Heart left ventricle (tissue), 13 donors: ENCODE results near the gene SDS.

Experiments
- CTCF ChIP-seq, 12 donors: fragments of 200-600 bp; sonication (generic) in 4 of 12; IDR thresholded peaks; one replicate each; pipeline versions ENCODE4 v1.5.0 to v1.8.0; 2018 to 2022; ENCODE audit warnings: antibody characterized with exemption in 12 of 12, mild to moderate bottlenecking in 5 of 12
- POLR2A ChIP-seq, 2 donors: fragments of 450-650 bp; IDR thresholded peaks; one replicate each; pipeline ENCODE4 v1.6.1; 2017; ENCODE audit warnings: antibody characterized with exemption in 2 of 2, mild to moderate bottlenecking in 2 of 2, moderate library complexity in 2 of 2
- donor health status: ischemic (EF 13 %, LVEDD 7.1; RV severe dilation, severe dysfunction).
- donor health status: DM: no; HTN: yes; CAD: no.
- donor health status: DM: no; HTN: no; CAD: no.
- donor health status: ischemic (EF 25% LVEDD 6.9; RV normal size, moderate dysfunction).
- donor health status: ischemic (EF 25% LVEDD 5.7; RV mildly dilated, moderate dysfunction).
- donor health status: ischemic (EF 35%, LVEDD 5.7; RV mildly dilated, moderate dysfunction).
- donor health status: nonischemic (EF 11% LVEDD 7.7; RV severe dilation, severe dysfunction).
- donor health status: DM: yes; HTN: yes; CAD: no.
- donor health status: PGD.
- donor health status: ischemic (EF 29% LVEDD 5.4; RV normal size, mild dysfunction).
- donor health status: nonischemic (EF 23%, LVEDD 6.1; RV moderate dilation, normal function).

DNA sequence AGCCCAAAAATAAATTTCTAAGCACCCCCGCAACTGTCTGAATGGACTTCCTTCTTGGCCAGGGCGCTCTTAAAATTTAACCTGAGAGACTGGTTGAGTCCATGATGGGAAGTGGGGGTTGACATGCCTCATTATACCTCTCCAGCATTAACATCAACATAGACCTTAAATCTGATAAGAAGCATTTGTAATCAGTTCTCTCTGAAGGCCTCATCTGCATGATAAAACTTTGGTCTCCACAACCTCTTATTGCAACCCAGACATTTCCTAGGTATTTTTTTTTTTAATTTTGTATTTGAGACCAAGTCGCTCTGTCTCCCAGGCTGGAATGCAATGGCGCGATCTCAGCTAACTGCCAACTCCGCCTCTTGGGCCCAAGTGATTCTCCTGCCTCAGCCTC lies 58.4 kb downstream of the SDS start:
- no peak for TF ChIP-seq CTCF (IDR thresholded peaks at IDR 0.05)
- no peak for TF ChIP-seq POLR2A (IDR thresholded peaks at IDR 0.05)
